ENCODE measurements around the gene CDK4. TPM values are rescaled to one million over a fixed set of nuclear protein-coding genes. Genes with fewer than 3 reads are reported as not detected.
"Not testable (repeated sequence)": the region's sequence is repeated elsewhere in the genome, so short reads cannot be mapped to it uniquely, and the experiment has no call there.

CDK4 gene
- total and polyA plus RNA-seq, 5 donors from 2014 or later, result 17.5 to 90.3 (median 63.5) TPM

DNA sequence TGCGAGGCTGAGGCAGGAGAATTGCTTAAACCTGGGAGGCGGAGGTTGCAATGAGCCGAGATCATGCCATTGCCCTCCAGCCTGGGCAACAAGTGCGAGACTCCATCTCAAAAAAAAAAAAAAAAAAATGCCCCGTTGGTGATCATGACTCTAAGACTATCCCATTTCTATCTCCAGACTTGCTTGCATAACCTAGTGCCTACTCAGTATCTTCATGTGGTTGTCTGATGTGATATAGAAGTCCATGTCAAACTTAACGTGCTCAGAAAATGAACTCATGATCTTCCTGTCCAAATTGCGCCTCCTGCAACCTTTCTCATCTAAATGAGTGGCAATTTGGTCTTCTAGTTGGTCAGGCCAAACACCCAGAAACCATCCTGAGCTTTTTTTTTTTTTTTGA lies 25.8 kb upstream of the CDK4 start:
- Histone ChIP-seq H3K4me1 (ENCODE audit: control insufficient read depth, insufficient read depth, low read length, poor library complexity, severe bottlenecking) (peaks cover 28% of the 10 kb centered on the region), H3K36me3 (ENCODE audit: control insufficient read depth, insufficient read depth, low read length) (no peaks in the 10 kb centered on the region), H3K4me3 (ENCODE audit: low read depth, low read length) (no peak overlapping the region), H3K27ac (ENCODE audit: insufficient read depth, low read length, poor library complexity, severe bottlenecking) (no peak overlapping the region), H3K9me3 (ENCODE audit: control insufficient read depth in 2 of 2, low read length in 2 of 2) (no peaks in the 10 kb centered on the region), H3K27me3 (ENCODE audit: control insufficient read depth, insufficient read depth, low read length) (no peaks in the 10 kb centered on the region)
- Mint-ChIP-seq H3K9me3 (no peaks in the 10 kb centered on the region), H3K27ac (no peak overlapping the region), H3K4me3 (peak overlapping the region in 1 of 4 donors; percentile 71), H3K36me3 (no peaks in the 10 kb centered on the region), H3K27me3 (peaks cover 4% of the 10 kb centered on the region), H3K4me1 (peaks cover 12 to 40% (median 21%) of the 10 kb centered on the region in 4 donors)
- no peak for ATAC-seq (ENCODE audit: low read depth in 2 of 2)
- DNase-seq, result no peak

DNA sequence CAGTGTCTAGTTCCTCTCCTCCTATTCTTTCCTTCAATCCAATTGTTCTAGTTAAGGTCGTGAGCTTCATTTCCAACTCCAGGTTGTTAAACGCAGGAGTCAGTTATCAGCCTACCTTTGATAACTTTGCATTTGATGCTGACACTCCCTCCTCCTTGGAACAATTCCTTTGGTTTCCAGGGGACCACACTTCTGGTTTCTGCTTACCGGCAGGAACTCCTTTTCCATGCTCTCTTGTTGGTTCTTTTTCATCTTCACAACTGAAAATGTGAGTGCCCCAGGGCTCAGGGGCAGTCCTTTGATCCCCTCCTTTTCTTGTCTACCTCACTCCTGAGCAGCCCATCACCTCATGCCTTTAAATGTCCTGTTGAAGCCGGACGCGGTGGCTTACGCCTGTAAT lies 25.3 kb upstream of the CDK4 start:
- H3K9me3 Mint-ChIP-seq, result no peaks in the 10 kb centered on the region
- Histone ChIP-seq H3K9me3 (ENCODE audit: control insufficient read depth in 2 of 2, low read length in 2 of 2) (no peaks in the 10 kb centered on the region), H3K4me1 (ENCODE audit: control insufficient read depth, insufficient read depth, low read length, poor library complexity, severe bottlenecking) (peaks cover 30% of the 10 kb centered on the region), H3K4me3 (ENCODE audit: low read depth, low read length) (no peak overlapping the region), H3K27ac (ENCODE audit: insufficient read depth, low read length, poor library complexity, severe bottlenecking) (no peak overlapping the region), H3K36me3 (ENCODE audit: control insufficient read depth, insufficient read depth, low read length) (no peaks in the 10 kb centered on the region), H3K27me3 (ENCODE audit: control insufficient read depth, insufficient read depth, low read length) (no peaks in the 10 kb centered on the region)
- DNase-seq, result no peak
- H3K27me3 Mint-ChIP-seq, result peaks cover 4% of the 10 kb centered on the region
- H3K27ac Mint-ChIP-seq, result no peak overlapping the region
- peak overlapping the region in 1 of 4 donors; percentile 71 for H3K4me3 Mint-ChIP-seq
- H3K4me1 Mint-ChIP-seq, result peaks cover 8 to 37% (median 17%) of the 10 kb centered on the region in 4 donors
- no peak for ATAC-seq (ENCODE audit: low read depth in 2 of 2)
- no peaks in the 10 kb centered on the region for H3K36me3 Mint-ChIP-seq

DNA sequence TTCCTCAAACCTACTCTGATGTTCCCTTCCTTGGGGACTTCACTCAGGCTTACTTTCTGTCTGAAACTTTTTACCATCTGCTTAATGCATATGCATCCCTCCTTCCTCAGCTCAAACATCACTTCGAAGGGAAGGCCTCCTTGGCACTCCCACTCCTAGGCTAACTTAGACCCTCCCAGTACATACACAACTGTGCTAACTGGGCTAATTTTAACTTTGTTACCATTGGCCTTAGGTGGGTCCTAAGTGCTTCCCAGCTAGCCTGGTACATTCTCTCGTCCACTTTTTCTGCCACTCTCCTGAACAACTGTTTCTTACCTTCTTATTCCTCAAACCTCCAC lies 24.1 kb upstream of the CDK4 start:
- no peaks in the 10 kb centered on the region for H3K27me3 ChIP-seq (ENCODE audit: control insufficient read depth, insufficient read depth, low read length)
- Mint-ChIP-seq H3K27ac (peak overlapping the region in 1 of 3 donors; percentile 21), H3K9me3 (no peaks in the 10 kb centered on the region), H3K4me1 (peaks cover 0 to 34% (median 13%) of the 10 kb centered on the region in 4 donors), H3K4me3 (peak overlapping the region in 2 of 4 donors; percentile 20 to 71), H3K27me3 (peaks cover 9% of the 10 kb centered on the region), H3K36me3 (no peaks in the 10 kb centered on the region)
- no peak for DNase-seq
- no peak for ATAC-seq (ENCODE audit: low read depth in 2 of 2)
- H3K27ac ChIP-seq (ENCODE audit: insufficient read depth, low read length, poor library complexity, severe bottlenecking), result no peak overlapping the region
- peaks cover 28% of the 10 kb centered on the region for H3K4me1 ChIP-seq (ENCODE audit: control insufficient read depth, insufficient read depth, low read length, poor library complexity, severe bottlenecking)
- H3K36me3 ChIP-seq (ENCODE audit: control insufficient read depth, insufficient read depth, low read length), result no peaks in the 10 kb centered on the region
- H3K9me3 ChIP-seq (ENCODE audit: control insufficient read depth in 2 of 2, low read length in 2 of 2), result no peaks in the 10 kb centered on the region
- H3K4me3 ChIP-seq (ENCODE audit: low read depth, low read length), result no peak overlapping the region

DNA sequence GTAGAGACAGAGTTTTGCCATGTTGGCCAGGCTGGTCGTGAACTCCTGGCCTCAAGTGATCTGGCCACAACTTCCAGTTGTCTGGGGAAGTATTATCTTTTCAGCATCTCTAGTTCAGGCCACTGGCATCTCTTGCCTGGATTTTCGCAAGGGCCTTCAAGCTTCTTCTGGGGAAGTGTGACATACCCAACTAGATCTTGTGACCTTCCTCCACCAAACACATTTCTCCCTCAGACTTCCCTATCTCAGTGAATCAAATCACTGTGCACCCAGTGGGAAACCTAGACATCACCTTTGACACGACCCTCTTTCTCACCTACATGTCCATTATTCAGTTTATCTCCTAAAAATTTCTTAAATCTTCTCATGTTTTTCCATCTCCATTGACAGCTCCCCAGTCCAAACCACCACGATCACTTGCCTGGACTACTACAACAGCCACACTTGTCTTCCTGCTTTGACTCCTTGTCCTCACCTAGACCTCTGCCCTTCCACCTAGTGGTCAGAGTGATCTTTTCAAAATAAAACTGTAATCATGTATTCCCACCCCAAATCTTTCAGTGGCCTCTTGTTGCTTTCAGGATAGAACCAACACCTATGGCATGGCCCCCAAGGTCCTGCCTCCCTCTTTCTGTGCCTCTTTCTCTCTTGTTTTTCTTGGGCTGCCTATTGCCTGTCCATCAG lies 23.6 kb upstream of the CDK4 start:
- Mint-ChIP-seq H3K36me3 (peaks cover under 1% of the 10 kb centered on the region), H3K27ac (peak overlapping the region in 1 of 3 donors; percentile 21)

DNA sequence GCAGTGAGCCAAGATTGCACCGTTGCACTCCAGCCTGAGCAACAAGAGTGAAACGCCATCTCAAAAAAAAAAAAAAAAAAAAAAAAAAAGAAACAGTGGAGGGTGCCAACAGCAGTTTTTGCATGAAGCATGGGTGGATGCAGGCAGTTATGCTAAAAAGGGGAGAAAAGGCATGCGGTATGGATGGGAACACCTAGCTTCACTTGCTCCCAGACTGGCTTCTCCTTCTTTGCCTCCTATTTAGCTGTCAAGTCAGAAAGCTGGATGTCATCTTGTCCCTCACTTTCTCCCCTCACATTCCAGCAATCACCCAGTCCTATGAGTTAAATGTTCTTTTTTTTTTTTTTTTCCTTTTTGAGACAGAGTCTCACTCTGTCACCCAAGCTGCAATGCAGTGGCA lies 22.9 kb upstream of the CDK4 start:
- H3K4me3 Mint-ChIP-seq, result peak overlapping the region in 2 of 4 donors; percentile 27 to 71
- peaks cover 19% of the 10 kb centered on the region for H3K4me1 ChIP-seq (ENCODE audit: control insufficient read depth, insufficient read depth, low read length, poor library complexity, severe bottlenecking)
- peaks cover 0 to 27% (median 12%) of the 10 kb centered on the region in 4 donors for H3K4me1 Mint-ChIP-seq
- no peaks in the 10 kb centered on the region for H3K27me3 ChIP-seq (ENCODE audit: control insufficient read depth, insufficient read depth, low read length)
- peaks cover 6% of the 10 kb centered on the region for H3K36me3 Mint-ChIP-seq
- H3K27me3 Mint-ChIP-seq, result peaks cover 9% of the 10 kb centered on the region
- no peak overlapping the region for H3K4me3 ChIP-seq (ENCODE audit: low read depth, low read length)
- H3K27ac Mint-ChIP-seq, result no peak overlapping the region
- no peaks in the 10 kb centered on the region for H3K9me3 Mint-ChIP-seq
- no peak for ATAC-seq (ENCODE audit: low read depth in 2 of 2)
- no peak overlapping the region for H3K27ac ChIP-seq (ENCODE audit: insufficient read depth, low read length, poor library complexity, severe bottlenecking)
- no peaks in the 10 kb centered on the region for H3K9me3 ChIP-seq (ENCODE audit: control insufficient read depth in 2 of 2, low read length in 2 of 2)
- no peaks in the 10 kb centered on the region for H3K36me3 ChIP-seq (ENCODE audit: control insufficient read depth, insufficient read depth, low read length)
- DNase-seq, result no peak

More for the DNA sequence above, 23.6 kb upstream of the CDK4 start:
- H3K4me1 Mint-ChIP-seq, result peaks cover 0 to 29% (median 12%) of the 10 kb centered on the region in 4 donors
- no peak overlapping the region for H3K27ac ChIP-seq (ENCODE audit: insufficient read depth, low read length, poor library complexity, severe bottlenecking)
- no peaks in the 10 kb centered on the region for H3K27me3 ChIP-seq (ENCODE audit: control insufficient read depth, insufficient read depth, low read length)
- no peaks in the 10 kb centered on the region for H3K9me3 ChIP-seq (ENCODE audit: control insufficient read depth in 2 of 2, low read length in 2 of 2)
- H3K36me3 ChIP-seq (ENCODE audit: control insufficient read depth, insufficient read depth, low read length), result no peaks in the 10 kb centered on the region
- peak overlapping the region in 2 of 4 donors; percentile 20 to 71 for H3K4me3 Mint-ChIP-seq
- no peaks in the 10 kb centered on the region for H3K9me3 Mint-ChIP-seq
- ATAC-seq (ENCODE audit: low read depth in 2 of 2) (no peak), DNase-seq (peak in 1 of 3 donors; percentile 17)
- H3K27me3 Mint-ChIP-seq, result peaks cover 9% of the 10 kb centered on the region
- H3K4me1 ChIP-seq (ENCODE audit: control insufficient read depth, insufficient read depth, low read length, poor library complexity, severe bottlenecking), result peaks cover 25% of the 10 kb centered on the region
- no peak overlapping the region for H3K4me3 ChIP-seq (ENCODE audit: low read depth, low read length)

DNA sequence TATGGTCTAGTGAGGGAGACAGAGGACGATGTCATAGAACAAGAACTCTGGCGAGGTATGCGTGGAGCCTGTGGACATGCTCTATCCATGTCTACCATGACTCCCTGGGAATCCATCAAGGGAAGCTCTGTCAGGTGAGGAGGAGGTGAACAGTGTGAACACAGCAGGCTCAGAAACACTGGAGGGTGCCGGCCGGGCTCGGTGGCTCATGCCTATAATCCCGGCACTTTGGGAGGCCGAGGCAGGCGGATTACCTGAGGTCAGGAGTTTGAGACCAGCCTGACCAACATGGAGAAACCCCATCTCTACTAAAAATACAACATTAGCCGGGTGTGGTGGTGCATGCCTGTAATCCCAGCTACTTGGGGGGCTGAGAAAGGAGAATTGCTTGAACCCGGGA lies 22.5 kb upstream of the CDK4 start:
- peaks cover 19% of the 10 kb centered on the region for H3K4me1 ChIP-seq (ENCODE audit: control insufficient read depth, insufficient read depth, low read length, poor library complexity, severe bottlenecking)
- H3K4me1 Mint-ChIP-seq, result peaks cover 0 to 23% (median 11%) of the 10 kb centered on the region in 4 donors
- H3K27me3 Mint-ChIP-seq; DNase-seq; H3K27ac ChIP-seq (ENCODE audit: insufficient read depth, low read length, poor library complexity, severe bottlenecking); H3K9me3 ChIP-seq (ENCODE audit: control insufficient read depth in 2 of 2, low read length in 2 of 2); H3K9me3 Mint-ChIP-seq; H3K36me3 ChIP-seq (ENCODE audit: control insufficient read depth, insufficient read depth, low read length); H3K36me3 Mint-ChIP-seq; ATAC-seq (ENCODE audit: low read depth in 2 of 2); H3K27me3 ChIP-seq (ENCODE audit: control insufficient read depth, insufficient read depth, low read length); H3K4me3 ChIP-seq (ENCODE audit: low read depth, low read length): not testable (repeated sequence)
- peak overlapping the region in 3 of 4 donors; percentile 22 to 95 (median 88) for H3K4me3 Mint-ChIP-seq
- peak overlapping the region in 1 of 3 donors; percentile 14 for H3K27ac Mint-ChIP-seq

DNA sequence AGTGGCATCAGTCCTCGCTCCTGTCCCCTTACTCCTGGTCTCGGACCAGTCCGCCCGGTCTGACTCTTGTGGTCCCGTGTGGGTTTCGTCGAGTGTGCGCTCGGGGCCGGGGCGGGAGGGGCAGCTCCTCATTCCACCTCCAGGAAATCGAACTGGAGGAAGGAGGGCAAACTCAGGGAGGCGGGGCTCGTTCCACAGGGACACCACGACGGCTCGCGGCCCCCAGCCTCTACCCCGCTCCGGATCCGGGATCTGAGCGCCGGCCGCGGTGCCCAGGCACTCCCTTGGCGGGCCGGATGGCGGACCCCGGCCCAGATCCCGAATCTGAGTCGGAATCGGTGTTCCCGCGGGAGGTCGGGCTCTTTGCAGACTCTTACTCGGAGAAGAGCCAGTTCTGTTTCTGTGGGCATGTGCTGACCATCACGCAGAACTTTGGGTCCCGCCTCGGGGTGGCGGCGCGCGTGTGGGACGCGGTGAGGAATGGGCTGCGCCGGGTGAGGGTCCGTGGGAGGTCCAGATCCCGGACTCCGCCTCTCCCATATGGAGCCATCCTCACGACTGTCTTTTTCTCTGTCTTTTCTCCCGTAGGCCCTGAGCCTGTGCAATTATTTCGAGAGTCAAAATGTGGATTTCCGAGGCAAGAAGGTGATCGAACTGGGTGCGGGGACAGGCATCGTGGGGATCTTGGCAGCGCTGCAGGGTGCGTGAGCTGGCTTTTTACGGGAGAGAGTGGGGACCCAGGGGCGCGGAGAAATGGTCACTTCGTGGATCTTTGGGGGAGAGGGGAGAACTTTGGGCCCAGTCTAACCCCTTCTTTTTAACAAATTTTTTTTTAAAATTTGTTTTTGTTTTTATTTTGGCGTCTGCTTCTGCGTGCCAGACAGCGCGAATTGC lies 20.6 kb upstream of the CDK4 start, which contains the start of gene EEF1AKMT3:
TSS of gene EEF1AKMT3 (plus strand) at position 186 of the 894 bp plus-strand sequence. CDS start at position 297, 111 bp downstream.
- Histone ChIP-seq H3K4me3 (ENCODE audit: low read depth, low read length) (peak within 1 kb of the TSS; percentile 83), H3K27ac (ENCODE audit: insufficient read depth, low read length, poor library complexity, severe bottlenecking) (peak within 1 kb of the TSS; percentile 86), H3K4me1 (ENCODE audit: control insufficient read depth, insufficient read depth, low read length, poor library complexity, severe bottlenecking) (peaks cover 19% of the 10 kb centered on the region), H3K9me3 (ENCODE audit: control insufficient read depth in 2 of 2, low read length in 2 of 2) (no peaks in the 10 kb centered on the region), H3K36me3 (ENCODE audit: control insufficient read depth, insufficient read depth, low read length) (no peaks in the 10 kb centered on the region), H3K27me3 (ENCODE audit: control insufficient read depth, insufficient read depth, low read length) (no peaks in the 10 kb centered on the region)
- peaks cover 0 to 20% (median 9%) of the 10 kb centered on the region in 4 donors for H3K4me1 Mint-ChIP-seq
- peak within 1 kb of the TSS; percentile 93 to 97 (median 94) for H3K4me3 Mint-ChIP-seq
- DNase-seq (peak in 2 of 3 donors; percentile 17 to 27), ATAC-seq (ENCODE audit: low read depth in 2 of 2) (no peak)
- peaks cover 5% of the 10 kb centered on the region for H3K27me3 Mint-ChIP-seq
- peaks cover 13% of the 10 kb centered on the region for H3K36me3 Mint-ChIP-seq
- H3K9me3 Mint-ChIP-seq, result no peaks in the 10 kb centered on the region
- H3K27ac Mint-ChIP-seq, result peak within 1 kb of the TSS; percentile 92 to 99 (median 98)

All from CD4-positive, CD25-positive, alpha-beta regulatory T cell (primary cell).